Progenitor cell of endocrine pancreas (in vitro differentiated cells): ENCODE results near the gene RAPGEF2. TPM values are rescaled to one million over a fixed set of nuclear protein-coding genes. Genes with fewer than 3 reads are reported as not detected.

Source experiments
- DNase-seq: peaks from one replicate; pipeline ENCODE4 v3.0.0; 2021; ENCODE audit warnings: low spot score; ENCODE audit not compliant: unreplicated experiment
- H3K27ac Mint-ChIP-seq: 2 replicates; pipeline ENCODE4 v1.8.0; 2021; ENCODE audit warnings: mild to moderate bottlenecking, moderate library complexity, mixed read lengths
- H3K27me3 Mint-ChIP-seq: 2 replicates; pipeline ENCODE4 v1.8.0; 2021; ENCODE audit warnings: mixed read lengths
- H3K36me3 Mint-ChIP-seq: 2 replicates; pipeline ENCODE4 v1.8.0; 2022; ENCODE audit warnings: mixed read lengths; ENCODE audit not compliant: insufficient read depth
- H3K4me1 Mint-ChIP-seq: 2 replicates; pipeline ENCODE4 v1.8.0; 2021; ENCODE audit warnings: low read depth, mixed read lengths
- H3K4me3 Mint-ChIP-seq: 2 replicates; pipeline ENCODE4 v1.8.0; 2021; ENCODE audit warnings: low read depth, mild to moderate bottlenecking, moderate library complexity, mixed read lengths
- H3K9me3 Mint-ChIP-seq: 2 replicates; pipeline ENCODE4 v1.8.0; 2021; ENCODE audit warnings: low read depth, mixed read lengths
- CTCF ChIP-seq: fragments of 200-600 bp; sonication (generic); IDR thresholded peaks from one replicate; pipeline ENCODE4 v1.5.0; 2021; ENCODE audit warnings: antibody characterized with exemption, mild to moderate bottlenecking; ENCODE audit not compliant: unreplicated experiment
- total RNA-seq: library from RNA; stranded (reverse); gene quantifications from 2 replicates; pipeline ENCODE4 v1.2.1, GENCODE V29; 2021

Gene RAPGEF2
- total RNA-seq, 1 donor from 2014 or later: 68.9 TPM

DNA sequence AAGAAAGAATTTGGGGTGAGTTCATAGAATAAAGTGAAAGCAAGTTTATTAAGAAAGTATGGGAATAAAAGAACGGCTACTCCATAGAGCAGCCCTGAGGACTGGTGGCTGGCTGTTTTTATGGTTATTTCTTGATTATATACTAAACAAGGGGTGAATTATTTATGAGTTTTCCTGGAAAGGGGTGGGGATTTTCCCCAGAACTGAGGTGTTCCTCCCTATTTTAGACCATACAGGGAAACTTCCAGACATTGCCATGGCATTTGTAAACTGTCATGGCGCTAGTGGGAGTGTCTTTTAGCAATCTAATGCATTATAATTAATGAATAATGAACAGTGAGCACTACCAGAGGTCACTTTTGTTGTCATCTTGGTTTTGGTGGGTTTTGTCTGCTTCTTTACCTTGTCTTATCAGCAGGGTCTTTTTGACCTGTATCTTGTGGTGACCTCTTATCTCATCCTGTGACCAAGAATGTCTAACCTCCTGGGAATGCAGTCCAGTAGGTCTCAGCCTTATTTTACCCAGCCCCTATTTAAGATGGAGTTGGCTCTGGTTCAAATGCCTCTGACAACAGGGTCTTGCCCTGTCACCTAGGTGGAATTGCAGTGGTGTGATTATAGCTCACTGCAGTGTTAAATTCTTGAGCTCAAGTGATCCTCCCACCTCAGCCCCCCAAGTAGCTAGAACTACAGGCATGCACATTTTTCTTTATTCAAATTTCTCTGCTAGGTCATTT, 27.1 kb downstream of the RAPGEF2 start:
- H3K36me3 Mint-ChIP-seq: peaks cover 5% of the 10 kb centered on the region
- H3K27ac Mint-ChIP-seq: peak overlapping the region; percentile 17
- no peaks in the 10 kb centered on the region for H3K27me3 Mint-ChIP-seq
- no peak for TF ChIP-seq CTCF
- H3K4me3 Mint-ChIP-seq: no peak overlapping the region
- H3K4me1 Mint-ChIP-seq: peaks cover 23% of the 10 kb centered on the region
- DNase-seq: no peak
- H3K9me3 Mint-ChIP-seq: peaks cover 6% of the 10 kb centered on the region

- Mint-ChIP-seq H3K27ac (no peak overlapping the region), H3K4me3 (no peak overlapping the region), H3K9me3 (peaks cover 6% of the 10 kb centered on the region), H3K4me1 (peaks cover 19% of the 10 kb centered on the region), H3K36me3 (peaks cover 6% of the 10 kb centered on the region), H3K27me3 (no peaks in the 10 kb centered on the region)
- TF ChIP-seq CTCF: no peak
- no peak for DNase-seq
Measured at GRCh38 chr4:159131564-159131963, 28.7 kb downstream of the RAPGEF2 start.

DNA sequence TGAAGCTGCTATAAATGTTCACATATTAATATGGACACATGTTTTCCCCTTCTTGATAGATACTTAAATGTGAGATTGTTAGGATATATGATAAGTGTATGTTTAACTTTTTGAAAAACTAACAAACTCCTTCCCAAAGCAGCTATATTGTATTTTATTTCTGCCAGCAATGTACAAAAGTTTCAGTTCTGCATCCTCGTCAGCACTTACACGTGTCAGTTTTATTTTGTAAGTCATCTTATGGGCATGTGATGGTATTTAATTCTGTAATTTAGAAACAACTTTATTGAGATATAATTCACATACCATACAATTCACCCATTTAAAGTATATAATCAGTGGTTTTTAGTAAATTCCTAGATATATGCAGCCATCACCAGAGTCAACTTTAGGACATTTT, 31.6 kb downstream of the RAPGEF2 start:
- Mint-ChIP-seq H3K36me3 (peaks cover 3% of the 10 kb centered on the region), H3K27me3 (no peaks in the 10 kb centered on the region), H3K9me3 (peaks cover 3% of the 10 kb centered on the region), H3K4me1 (peaks cover 17% of the 10 kb centered on the region), H3K27ac (no peak overlapping the region), H3K4me3 (no peak overlapping the region)
- no peak for TF ChIP-seq CTCF
- DNase-seq: no peak

GRCh38 chr4:159137176-159137575, 34.3 kb downstream of the RAPGEF2 start:
- no peak for DNase-seq

DNA sequence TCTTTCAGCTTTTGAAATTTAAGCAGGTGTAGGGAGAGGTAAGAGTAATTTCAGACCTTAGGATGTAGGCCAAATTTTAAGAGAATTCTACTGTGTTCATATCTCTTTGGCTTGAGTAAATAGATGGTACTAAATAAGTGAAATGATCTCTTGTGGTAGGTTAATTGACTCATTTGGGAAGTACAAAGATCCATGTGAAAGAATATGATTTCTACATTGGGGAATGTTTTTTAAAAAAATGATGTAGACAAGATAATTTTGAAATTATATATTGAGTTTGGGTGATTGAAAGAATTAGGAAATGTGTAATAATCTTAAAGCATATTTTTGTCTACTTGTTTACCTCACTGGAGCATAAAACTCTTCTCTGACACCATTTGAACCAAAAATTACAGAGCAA, 35.6 kb downstream of the RAPGEF2 start:
- H3K27ac Mint-ChIP-seq: no peak overlapping the region
- H3K4me3 Mint-ChIP-seq: no peak overlapping the region
- H3K36me3 Mint-ChIP-seq: peaks cover 3% of the 10 kb centered on the region
- TF ChIP-seq CTCF: no peak
- no peaks in the 10 kb centered on the region for H3K27me3 Mint-ChIP-seq
- DNase-seq: no peak
- H3K9me3 Mint-ChIP-seq: peaks cover 3% of the 10 kb centered on the region
- H3K4me1 Mint-ChIP-seq: peaks cover 17% of the 10 kb centered on the region

More at GRCh38 chr4:159137176-159137575, 34.3 kb downstream of the RAPGEF2 start:
- Mint-ChIP-seq H3K4me3 (no peak overlapping the region), H3K4me1 (peaks cover 13% of the 10 kb centered on the region), H3K9me3 (peaks cover 3% of the 10 kb centered on the region), H3K27me3 (no peaks in the 10 kb centered on the region), H3K27ac (no peak overlapping the region), H3K36me3 (peaks cover 3% of the 10 kb centered on the region)
- TF ChIP-seq CTCF: no peak
